GM13977 (cell line): ENCODE measurements around the gene TCHH.

Experiments
- DNase-seq: peaks from one replicate; pipeline ENCODE4 v3.0.0; 2012; ENCODE audit warnings: low spot score
- CTCF ChIP-seq: IDR thresholded peaks from 2 replicates; pipeline ENCODE4 v1.5.1; 2012; ENCODE audit warnings: mild to moderate bottlenecking, control low read depth; ENCODE audit not compliant: insufficient read depth; ENCODE audit errors: extremely low read depth, missing control alignments
- in situ Hi-C: fragments of 300-500 bp; cut with MboI; formaldehyde crosslinking; loops from one replicate; pipeline ENCODE4 v1.12.0; 2022; ENCODE audit warnings: low sequenced_read_pairs, low pct_unique_long_range_greater_than_20kb, mixed read lengths, inconsistent platforms; ENCODE audit not compliant: unreplicated experiment

Gene TCHH

GRCh38 chr1:152112885-152113432 lies 2.3 kb downstream of the TCHH start:
- no peak for TF ChIP-seq CTCF
- in situ Hi-C loops = no loop called here
- no peak for DNase-seq

GRCh38 chr1:152112101-152112884 lies 3.0 kb downstream of the TCHH start:
- TF ChIP-seq CTCF = no peak
- in situ Hi-C loops = no loop called here
- no peak for DNase-seq

- no peak for TF ChIP-seq CTCF
- DNase-seq = peak; percentile 14
These were observed 3.7 kb downstream of the TCHH start for GRCh38 chr1:152111515-152111968.

DNA sequence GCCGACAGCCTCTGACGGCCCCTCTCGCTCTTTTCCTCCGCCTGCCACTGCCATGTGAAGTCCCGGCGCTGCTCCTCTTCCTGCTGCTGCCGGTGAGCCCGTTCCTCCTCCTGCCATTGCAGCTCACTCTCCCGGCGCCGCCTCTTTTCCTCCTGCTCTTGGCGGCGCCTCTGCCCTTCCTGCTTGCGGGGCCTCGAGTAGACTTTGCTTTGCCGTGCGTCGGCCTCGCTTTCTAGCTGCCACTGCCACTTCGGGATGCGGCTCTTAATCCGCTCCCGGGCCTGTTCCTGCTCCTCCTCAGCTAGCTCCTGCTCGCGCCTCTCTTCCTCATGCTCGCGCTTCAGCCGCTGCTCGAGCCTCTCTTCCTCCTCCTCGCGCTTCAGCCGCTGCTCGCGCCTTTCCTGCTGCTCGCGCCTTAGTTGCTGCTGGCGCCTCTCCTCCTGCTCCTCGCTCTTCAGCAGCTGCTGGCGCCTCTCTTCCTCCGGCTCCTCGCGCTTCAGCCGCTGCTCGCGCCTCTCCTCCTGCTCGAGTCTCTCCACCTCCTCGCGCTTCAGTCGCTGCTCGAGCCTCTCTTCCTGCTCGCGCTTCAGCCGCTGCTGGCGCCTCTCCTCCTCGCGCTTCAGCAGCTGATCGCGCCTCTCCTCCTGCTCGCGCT lies 4.3 kb downstream of the TCHH start:
- in situ Hi-C loops = no loop called here
- peak; percentile 16 for DNase-seq
- TF ChIP-seq CTCF = no peak

More at GRCh38 chr1:152111515-152111968, 3.7 kb downstream of the TCHH start:
- in situ Hi-C loops = no loop called here

DNA sequence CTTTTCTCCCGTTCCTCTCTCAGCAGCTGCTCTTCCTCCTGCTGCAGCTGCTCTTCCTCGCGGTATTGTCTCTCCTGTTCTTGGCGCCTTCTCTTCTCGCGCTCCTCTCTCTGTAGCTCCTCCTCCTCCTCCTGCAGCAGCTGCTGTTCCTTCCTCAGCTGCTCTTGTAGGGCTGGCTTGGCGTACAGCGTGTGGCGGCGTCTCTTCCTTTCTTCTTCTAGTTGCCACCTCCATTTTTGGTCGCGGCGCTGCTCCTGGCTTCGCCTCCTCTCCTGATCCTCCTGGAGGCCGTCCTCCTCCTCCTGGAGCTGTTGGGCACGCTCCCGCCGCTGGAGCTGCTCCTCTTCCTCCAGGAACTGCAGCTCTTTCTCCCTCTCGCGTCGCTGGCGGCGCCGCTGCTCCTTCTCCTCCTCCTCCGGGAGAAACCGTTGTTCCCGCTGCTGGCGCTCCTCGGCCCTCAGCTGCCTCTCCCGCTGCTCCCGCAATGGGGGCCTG lies 4.8 kb downstream of the TCHH start:
- DNase-seq = no peak
- TF ChIP-seq CTCF = no peak
- in situ Hi-C loops = no loop called here

GRCh38 chr1:152109998-152110294 lies 5.3 kb downstream of the TCHH start:
- in situ Hi-C loops = no loop called here
- no peak for DNase-seq

More at GRCh38 chr1:152109998-152110294, 5.3 kb downstream of the TCHH start:
- TF ChIP-seq CTCF = no peak
